GM21515 (cell line): Measurements from ENCODE around the gene POLD1.
A peak's percentile ranks its signal among the peaks of the same experiment; 100 is the strongest.
"Not testable (repeated sequence)": the region's sequence is repeated elsewhere in the genome, so short reads cannot be mapped to it uniquely, and the experiment has no call there.

Source experiments
- ATAC-seq: cut with Tn5 transposase; IDR thresholded peaks from one replicate; pipeline ENCODE4 v1.9.1; 2021; ENCODE audit not compliant: unreplicated experiment

The POLD1 gene

GRCh38 chr19:50383852-50384684 lies at the start of gene POLD1:
Gene POLD1, plus strand, starts transcription at chr19:50384347. Its CDS starts 14,505 bp downstream, at chr19:50398852.
- ATAC-seq = peak; percentile 67

DNA sequence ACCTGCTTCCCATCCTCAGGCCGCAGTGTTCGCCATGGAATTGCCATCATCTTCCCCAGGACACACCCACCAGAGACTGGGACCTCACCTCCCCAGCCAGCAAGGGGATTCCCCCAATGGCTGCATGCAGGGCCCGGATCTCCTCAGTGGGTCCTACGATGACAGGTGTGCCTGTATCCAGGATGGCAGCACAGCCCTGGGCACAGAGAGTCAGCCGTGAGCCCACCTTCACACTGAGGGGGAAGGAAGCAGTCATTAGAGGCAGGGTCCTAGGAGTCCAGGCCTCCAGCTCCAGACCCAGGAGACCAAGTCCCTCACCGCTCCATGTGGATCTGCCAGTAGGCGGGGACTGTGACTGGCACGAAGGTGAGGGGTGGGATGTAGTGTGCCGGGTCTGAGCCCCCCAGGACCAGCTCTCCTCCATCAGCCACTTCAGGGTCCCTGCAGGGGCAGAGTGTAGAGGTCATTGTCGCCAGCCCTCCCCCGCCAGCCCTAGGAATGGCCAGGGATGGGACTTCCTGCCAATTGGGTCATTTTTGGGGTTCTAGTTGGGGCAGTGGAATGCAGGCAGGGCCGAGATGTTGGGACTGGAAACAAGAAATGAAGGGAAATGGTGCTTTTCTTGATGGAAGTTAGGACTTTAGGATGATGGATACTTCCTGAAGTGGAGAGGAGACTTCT lies 49.3 kb upstream of the POLD1 start:
- ATAC-seq = no peak

DNA sequence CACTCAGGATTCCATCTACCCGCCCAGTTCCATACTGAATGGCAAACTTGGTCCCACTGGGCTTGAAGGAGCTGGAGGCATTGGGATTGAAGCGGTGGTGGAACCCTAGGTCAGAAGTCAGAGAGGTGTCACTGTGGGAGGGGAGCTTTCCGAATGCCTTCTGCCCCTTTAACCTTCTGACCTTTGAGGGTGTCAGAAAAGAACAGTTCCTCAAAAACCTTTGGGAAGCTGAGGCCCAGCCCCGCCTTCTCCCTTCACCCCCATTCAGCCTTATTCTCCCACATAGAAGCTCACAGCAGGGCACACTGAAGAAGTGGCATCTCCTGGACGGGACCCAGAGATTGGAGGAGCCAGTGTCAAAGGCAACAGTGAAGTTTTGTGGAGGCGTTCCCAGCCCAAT lies 47.1 kb upstream of the POLD1 start:
- ATAC-seq = not testable (repeated sequence)

DNA sequence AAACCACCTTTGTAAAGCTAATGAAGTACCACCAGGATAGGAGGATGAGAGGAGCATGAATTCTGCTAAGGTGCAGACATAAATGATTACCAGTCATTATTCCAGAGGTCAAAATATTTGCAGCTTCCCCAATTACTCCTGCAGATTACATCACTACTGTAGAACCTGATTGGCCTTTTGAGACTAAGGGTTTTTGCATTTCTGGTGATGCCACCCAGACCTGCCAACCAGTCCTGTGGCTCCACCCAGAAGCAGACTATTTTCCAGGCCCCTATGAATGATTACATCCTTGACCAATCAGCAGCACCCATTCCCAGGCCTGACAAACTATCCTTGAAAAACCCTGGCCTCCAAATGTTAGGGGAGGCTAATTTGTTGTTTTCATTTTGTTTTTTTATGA lies 43.8 kb upstream of the POLD1 start:
- ATAC-seq = no peak

DNA sequence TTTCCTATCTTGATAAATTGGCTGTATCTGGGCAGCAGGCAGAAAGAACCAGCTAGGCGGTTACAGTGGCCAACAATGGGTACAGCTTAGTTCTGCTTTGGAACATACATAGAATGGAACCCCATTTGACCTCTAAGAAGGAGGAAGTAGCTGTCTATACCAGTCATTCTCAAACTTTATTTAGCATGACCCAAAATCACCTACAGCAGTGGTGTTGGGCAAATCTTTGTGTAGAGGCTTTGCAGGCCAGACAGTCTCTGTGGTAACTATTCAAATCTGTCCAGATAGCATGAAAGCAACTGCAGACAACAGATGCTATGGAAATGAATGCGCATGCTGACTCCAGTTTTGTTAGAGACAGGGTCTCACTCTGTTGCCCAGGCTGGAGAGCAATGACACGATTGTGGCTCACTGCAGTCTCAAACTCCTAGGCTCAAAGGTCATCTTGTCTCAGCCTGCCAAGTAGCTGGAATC lies 43.0 kb upstream of the POLD1 start:
- ATAC-seq = no peak

DNA sequence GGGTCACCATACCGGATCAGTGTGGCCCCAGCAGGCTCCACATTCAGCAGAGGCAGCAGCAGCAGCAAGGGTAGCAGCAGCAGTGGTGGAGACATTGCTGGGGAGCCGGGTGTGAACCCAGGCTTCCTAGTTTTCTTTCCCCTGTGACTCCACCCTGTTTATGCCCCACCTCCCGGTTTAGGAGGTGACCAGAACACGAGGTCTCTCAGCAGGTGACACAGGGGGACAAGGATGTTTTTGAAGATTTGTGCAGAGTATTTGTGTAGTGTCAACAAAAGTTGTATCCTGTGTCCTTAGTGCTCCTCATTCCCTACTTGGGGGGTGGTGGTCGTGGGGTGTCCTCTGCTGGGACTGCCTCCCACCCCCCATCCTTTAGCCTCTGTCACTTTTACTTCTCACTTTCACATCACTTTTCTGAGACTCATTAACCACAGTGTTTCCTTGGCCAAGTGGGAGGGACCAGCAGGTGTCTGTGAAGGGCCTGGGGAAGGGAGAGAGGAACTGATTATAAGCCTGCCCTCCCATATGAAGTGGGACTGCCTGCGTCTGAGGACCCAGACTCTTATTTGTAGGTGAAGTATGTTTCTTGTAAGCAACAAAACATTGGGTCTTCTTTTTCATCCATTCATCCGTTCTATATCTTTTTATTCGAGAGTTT lies 39.4 kb upstream of the POLD1 start:
- ATAC-seq = peak; percentile 52

- not testable (repeated sequence) for ATAC-seq
Observed at GRCh38 chr19:50347089-50347581, 37.0 kb upstream of the POLD1 start.

GRCh38 chr19:50349277-50350057 lies 34.7 kb upstream of the POLD1 start:
- no peak for ATAC-seq

DNA sequence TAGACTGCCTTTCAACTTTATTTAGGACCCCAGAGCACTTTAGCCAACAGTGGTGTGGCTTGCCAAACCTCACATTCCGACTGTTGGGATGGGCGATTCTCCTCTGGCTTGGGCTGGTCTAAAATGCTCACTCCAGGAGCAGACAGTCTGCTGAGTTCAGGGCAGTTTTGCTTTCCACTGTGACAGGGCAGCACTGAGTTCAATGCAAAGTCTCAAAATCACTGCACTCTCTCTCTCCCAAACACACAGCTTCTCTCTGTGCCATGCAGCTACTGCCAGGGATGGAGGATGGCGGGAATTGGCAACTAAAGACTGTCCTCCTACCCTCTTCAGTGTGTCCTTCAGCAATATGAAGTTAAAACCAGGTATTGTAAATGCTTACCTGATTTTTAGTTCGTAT lies 31.9 kb upstream of the POLD1 start:
- no peak for ATAC-seq

DNA sequence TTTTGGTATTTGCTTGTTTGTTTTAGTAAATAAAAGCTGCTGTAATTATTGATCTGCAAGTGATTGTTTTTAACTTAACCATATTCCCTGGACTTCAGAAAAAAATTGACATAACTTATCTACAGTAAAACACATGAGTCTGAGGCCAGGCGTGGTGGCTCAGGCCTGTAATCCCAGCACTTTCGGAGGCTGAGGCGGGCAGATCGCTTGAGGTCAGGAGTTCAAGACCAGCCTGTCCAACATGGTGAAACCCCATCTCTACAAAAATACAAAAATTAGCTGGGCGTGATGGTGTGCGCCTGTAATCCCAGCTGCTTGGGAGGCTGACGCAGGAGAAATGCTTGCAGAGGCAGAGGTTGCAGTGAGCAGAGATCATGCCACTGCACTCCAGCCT lies 30.7 kb upstream of the POLD1 start:
- not testable (repeated sequence) for ATAC-seq

- no peak for ATAC-seq
Observed at GRCh38 chr19:50356691-50357177, 27.4 kb upstream of the POLD1 start.

DNA sequence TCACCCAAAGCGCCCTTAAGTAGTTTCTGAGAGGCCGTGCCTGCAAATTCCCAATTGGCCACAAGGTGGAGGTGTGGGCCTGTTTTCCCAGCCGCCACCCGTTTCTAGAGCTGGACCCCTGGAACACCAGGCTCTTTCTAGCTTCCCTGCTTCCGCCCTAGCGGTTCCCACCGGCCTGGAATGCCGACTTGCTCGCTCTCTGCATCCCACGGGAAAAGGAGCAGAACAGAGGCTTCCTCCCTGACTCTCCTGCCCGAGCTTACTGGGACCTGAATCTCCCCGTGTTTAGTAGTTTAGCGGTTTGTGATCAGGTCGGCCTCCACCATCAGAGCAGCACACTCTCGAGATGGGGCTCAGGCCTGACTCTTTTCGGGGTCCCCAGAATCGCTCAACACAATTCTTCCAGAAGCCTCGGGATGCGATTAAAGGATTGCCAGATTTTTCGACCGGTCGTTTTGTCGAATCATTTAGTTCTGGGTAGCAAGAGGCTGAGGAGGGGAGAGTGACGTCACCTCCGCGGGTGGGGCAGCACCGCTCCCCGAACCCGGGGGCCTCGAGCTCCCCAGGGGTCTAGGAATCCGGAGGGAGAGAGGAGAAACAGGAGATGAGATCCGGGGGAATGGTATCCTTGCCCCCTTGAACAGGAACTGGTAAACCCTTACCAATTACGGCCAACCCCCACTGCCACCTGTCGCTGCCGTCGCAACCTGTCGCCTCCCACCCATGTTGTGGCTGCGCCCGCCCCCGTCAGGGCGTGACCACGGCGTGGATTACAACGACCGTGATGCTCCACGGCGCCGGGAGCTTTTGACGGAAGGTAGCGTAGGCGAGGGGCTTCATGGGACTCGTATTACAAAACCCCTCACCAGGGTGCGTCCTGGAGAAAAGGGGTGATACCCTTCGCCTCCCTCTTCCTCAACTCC lies 26.7 kb upstream of the POLD1 start:
- ATAC-seq = peak; percentile 45

DNA sequence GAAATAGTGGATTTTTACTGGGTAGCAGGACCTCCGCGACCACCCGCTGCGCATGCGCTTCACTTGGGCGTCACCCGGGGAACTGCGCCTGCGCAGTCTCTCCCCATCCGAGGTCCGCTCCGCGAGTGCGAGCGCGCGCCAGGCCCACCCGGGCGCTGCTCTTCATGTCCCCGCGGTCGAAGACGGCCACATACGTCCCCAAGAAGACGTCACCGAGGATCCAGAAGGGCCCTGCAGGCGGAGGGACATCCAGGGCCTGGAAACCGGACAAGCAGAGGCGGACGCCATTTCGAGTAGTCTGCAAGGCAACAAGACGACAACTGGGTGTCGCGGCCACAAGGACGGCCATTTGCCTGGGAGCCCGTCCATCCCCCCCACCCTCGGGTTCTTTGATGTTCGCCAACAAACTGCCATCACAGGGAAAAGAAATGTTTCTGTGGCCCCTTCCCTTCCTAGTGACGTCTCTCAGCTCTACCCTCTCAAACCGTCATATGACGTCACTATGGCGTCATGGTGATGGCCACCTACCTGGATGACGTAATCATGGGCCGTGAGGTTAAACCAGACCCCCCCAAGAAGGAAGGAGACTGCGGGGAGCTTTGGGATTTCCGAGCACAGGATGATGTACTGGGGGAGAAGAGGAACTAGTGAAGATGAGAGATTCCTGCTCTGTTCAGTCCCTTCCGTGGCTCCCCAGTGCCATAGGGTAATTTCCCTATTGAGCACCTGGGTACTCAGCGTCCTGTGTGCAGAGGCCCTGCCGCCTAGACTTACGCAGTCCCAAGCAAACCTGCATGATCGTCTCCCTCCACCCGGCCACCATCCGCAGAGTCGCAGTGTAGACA lies 25.4 kb upstream of the POLD1 start:
- no peak for ATAC-seq

DNA sequence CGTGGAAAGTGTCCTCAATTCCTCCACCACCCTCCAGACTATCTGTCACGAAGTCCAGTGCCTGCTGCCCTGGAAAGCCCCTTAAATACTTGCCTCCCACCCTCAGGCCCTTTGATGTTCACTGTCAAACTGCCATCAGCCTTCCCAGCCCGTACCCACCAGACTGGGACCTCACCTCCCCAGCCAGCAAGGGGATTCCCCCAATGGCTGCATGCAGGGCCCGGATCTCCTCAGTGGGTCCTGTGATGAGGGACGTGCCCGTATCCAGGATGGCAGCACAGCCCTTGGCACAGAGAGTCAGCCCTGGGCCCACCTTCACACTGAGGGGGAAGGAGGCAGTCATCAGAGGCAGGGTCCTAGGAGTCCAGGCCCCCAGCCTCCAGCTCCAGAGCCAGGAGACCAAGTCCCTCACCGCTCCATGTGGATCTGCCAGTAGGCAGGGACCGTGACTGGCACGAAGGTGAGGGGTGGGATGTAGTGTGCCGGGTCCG lies 24.8 kb upstream of the POLD1 start:
- no peak for ATAC-seq

DNA sequence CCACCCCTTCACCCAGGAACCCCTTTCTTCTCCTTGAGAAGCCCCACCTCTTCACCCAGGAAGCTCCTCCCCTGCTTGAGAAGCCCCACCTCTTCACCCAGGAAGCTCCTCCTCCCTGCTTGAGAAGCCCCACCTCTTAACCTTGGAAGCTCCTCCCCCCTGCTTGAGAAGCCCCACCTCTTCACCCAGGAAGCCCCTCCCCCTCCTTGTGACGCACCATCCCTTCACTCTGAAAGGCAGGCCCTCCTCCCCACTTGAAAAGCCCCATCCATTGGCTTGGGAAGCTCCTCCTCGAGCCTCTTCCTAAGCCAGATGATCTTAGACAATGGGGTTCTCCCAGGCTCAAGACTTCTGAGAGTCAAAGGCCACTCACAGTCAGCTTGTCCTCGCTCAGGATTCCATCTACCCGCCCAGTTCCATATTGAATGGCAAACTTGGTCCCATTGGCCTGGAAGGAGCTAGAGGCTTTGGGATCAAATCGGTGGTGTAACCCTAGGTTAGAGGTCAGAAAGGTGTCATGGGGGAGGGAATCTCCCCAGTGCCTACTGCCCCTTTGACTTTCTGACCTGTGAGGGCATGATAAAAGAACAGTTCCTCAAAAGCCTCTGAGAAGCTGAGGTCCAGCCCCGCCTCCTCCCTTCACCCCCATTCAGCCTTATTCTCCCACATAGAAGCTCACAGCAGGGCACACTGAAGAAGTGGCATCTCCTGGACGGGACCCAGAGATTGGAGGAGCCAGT lies 22.7 kb upstream of the POLD1 start:
- ATAC-seq = no peak

GRCh38 chr19:50362030-50362412 lies 22.1 kb upstream of the POLD1 start:
- ATAC-seq = no peak

- ATAC-seq = no peak
Observed at GRCh38 chr19:50362656-50363424, 21.3 kb upstream of the POLD1 start.
